A673 (cell line): Measurements from ENCODE around the gene KLHL17. TPM values are rescaled to one million over a fixed set of nuclear protein-coding genes. Genes with fewer than 3 reads are reported as not detected.

ENCODE experiments used
- BruUV-seq: library from RNA; stranded (reverse); fragments of 400-500 nt; replicated peaks from 2 replicates; lab custom pipeline; 2021; lab: Mats Ljungman, UMichigan
- CTCF ChIA-PET: fragments of 300-600 bp; sonication (Branson Sonifier 250); formaldehyde crosslinking; loops from one replicate; lab custom pipeline; 2022; ENCODE audit warnings: antibody characterized with exemption; lab: Charles Lee
- POLR2A ChIA-PET: fragments of 300-600 bp; sonication (Branson Sonifier 250); formaldehyde crosslinking; loops from one replicate; lab custom pipeline; 2022; ENCODE audit warnings: antibody characterized with exemption; ENCODE audit not compliant: low non-redundant PET; lab: Charles Lee
- DNase-seq: peaks from one replicate; pipeline ENCODE4 v3.0.0-alpha.2; 2015; ENCODE audit warnings: low spot score
- H3K27ac ChIP-seq: fragments of 200-600 bp; sonication (generic); 2 replicates; pipeline ENCODE4 v1.5.1; 2016; ENCODE audit warnings: mixed run types, low read depth, mild to moderate bottlenecking, mixed read lengths, antibody characterized with exemption, low read length; ENCODE audit not compliant: poor library complexity, severe bottlenecking
- H3K27me3 ChIP-seq: fragments of 200-600 bp; sonication (generic); replicated peaks from 2 replicates; pipeline ENCODE4 v1.6.1; 2017; ENCODE audit warnings: mixed run types, low read depth, mild to moderate bottlenecking, mixed read lengths, antibody characterized with exemption, low read length; ENCODE audit not compliant: insufficient read depth, poor library complexity
- H3K36me3 ChIP-seq: fragments of 200-600 bp; sonication (generic); 2 replicates; pipeline ENCODE4 v1.6.1; 2016; ENCODE audit warnings: mixed run types, mild to moderate bottlenecking, mixed read lengths, antibody characterized with exemption, low read length; ENCODE audit not compliant: insufficient read depth, poor library complexity, severe bottlenecking
- H3K4me1 ChIP-seq: fragments of 200-600 bp; sonication (generic); 2 replicates; pipeline ENCODE4 v1.6.1; 2017; ENCODE audit warnings: mixed run types, mild to moderate bottlenecking, mixed read lengths, antibody characterized with exemption, low read length; ENCODE audit not compliant: insufficient read depth, poor library complexity, severe bottlenecking
- H3K4me3 ChIP-seq: fragments of 200-600 bp; sonication (generic); 2 replicates; pipeline ENCODE4 v1.5.1; 2016; ENCODE audit warnings: low read depth, mixed run types, mild to moderate bottlenecking, mixed read lengths, low read length; ENCODE audit not compliant: poor library complexity, severe bottlenecking
- H3K9me3 ChIP-seq: fragments of 200-600 bp; sonication (generic); 2 replicates; pipeline ENCODE4 v1.6.1; 2016; ENCODE audit warnings: mixed run types, low read depth, mild to moderate bottlenecking, mixed read lengths, antibody characterized with exemption, low read length; ENCODE audit not compliant: poor library complexity, severe bottlenecking
- EZH2 ChIP-seq: fragments of 200-600 bp; sonication (generic); IDR thresholded peaks from 2 replicates; pipeline ENCODE4 v1.6.1; 2017; ENCODE audit warnings: borderline replicate concordance, low read depth, mild to moderate bottlenecking, mixed read lengths, antibody characterized with exemption, low read length; ENCODE audit not compliant: poor library complexity, severe bottlenecking
- intact Hi-C: fragments of 100-400 bp; cut with micrococcal nuclease; formaldehyde crosslinking; loops from one replicate; pipeline ENCODE4 v1.10.0; 2022; ENCODE audit not compliant: unreplicated experiment
- total RNA-seq: library from RNA; stranded (reverse); gene quantifications from 2 replicates; pipeline ENCODE4 v1.2.3, GENCODE V29; 2021
- TF ChIP-seq, protein P1 (sequence below): fragments of 300-800, 200-600 bp; sonication (generic); conservative IDR thresholded peaks from 2 replicates; pipeline ENCODE4 v1.5.1; 2017; ENCODE audit warnings: low read depth, mild to moderate bottlenecking, antibody characterized with exemption, low read length, moderate library complexity, mixed read lengths

The KLHL17 gene
- total RNA-seq, 1 experiment from 2014 or later = 43.3 TPM

GRCh38 chr1:967466-968343 is 7.3 kb downstream of the KLHL17 start:
- no peak for TF ChIP-seq EZH2
- TF ChIP-seq, protein P1, sequence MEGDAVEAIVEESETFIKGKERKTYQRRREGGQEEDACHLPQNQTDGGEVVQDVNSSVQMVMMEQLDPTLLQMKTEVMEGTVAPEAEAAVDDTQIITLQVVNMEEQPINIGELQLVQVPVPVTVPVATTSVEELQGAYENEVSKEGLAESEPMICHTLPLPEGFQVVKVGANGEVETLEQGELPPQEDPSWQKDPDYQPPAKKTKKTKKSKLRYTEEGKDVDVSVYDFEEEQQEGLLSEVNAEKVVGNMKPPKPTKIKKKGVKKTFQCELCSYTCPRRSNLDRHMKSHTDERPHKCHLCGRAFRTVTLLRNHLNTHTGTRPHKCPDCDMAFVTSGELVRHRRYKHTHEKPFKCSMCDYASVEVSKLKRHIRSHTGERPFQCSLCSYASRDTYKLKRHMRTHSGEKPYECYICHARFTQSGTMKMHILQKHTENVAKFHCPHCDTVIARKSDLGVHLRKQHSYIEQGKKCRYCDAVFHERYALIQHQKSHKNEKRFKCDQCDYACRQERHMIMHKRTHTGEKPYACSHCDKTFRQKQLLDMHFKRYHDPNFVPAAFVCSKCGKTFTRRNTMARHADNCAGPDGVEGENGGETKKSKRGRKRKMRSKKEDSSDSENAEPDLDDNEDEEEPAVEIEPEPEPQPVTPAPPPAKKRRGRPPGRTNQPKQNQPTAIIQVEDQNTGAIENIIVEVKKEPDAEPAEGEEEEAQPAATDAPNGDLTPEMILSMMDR = no peak
- no TSS peak for BruUV-seq
- H3K36me3 ChIP-seq = no peaks in the 10 kb centered on the region
- intact Hi-C loops = no loop called here
- CTCF ChIA-PET = no interaction called here
- H3K9me3 ChIP-seq = no peaks in the 10 kb centered on the region
- no peak overlapping the region for H3K27ac ChIP-seq
- peaks cover 25% of the 10 kb centered on the region for H3K27me3 ChIP-seq
- no peak overlapping the region for H3K4me3 ChIP-seq
- POLR2A ChIA-PET = no interaction called here
- no peak for DNase-seq
- peaks cover 8% of the 10 kb centered on the region for H3K4me1 ChIP-seq

GRCh38 chr1:969260-969855 is 9.0 kb downstream of the KLHL17 start:
- CTCF ChIA-PET = no interaction called here
- intact Hi-C loops = no loop called here
- no peak overlapping the region for H3K4me3 ChIP-seq
- no TSS peak for BruUV-seq
- no peak overlapping the region for H3K27ac ChIP-seq
- POLR2A ChIA-PET = interaction anchor here (0.6 kb wide), 1 partner anchor 93 kb away, joined by 4 read pairs; no protein-coding TSS in a partner anchor
- H3K4me1 ChIP-seq = peaks cover 8% of the 10 kb centered on the region
- TF ChIP-seq EZH2 = no peak
- TF ChIP-seq, protein P1 = no peak
- H3K36me3 ChIP-seq = no peaks in the 10 kb centered on the region
- peaks cover 25% of the 10 kb centered on the region for H3K27me3 ChIP-seq
- DNase-seq = no peak
- H3K9me3 ChIP-seq = no peaks in the 10 kb centered on the region

GRCh38 chr1:970242-970972 is 10.0 kb downstream of the KLHL17 start:
- Histone ChIP-seq H3K36me3 (no peaks in the 10 kb centered on the region), H3K27ac (no peak overlapping the region), H3K27me3 (peaks cover 25% of the 10 kb centered on the region), H3K4me3 (no peak overlapping the region), H3K4me1 (peaks cover 8% of the 10 kb centered on the region), H3K9me3 (no peaks in the 10 kb centered on the region)
- no TSS peak for BruUV-seq
- intact Hi-C loops = no loop called here
- no peak for DNase-seq
- TF ChIP-seq, protein P1 = no peak
- peak; percentile 62 for TF ChIP-seq EZH2
- ChIA-PET POLR2A (interaction anchor here (0.6 kb wide), 1 partner anchor 92 kb away, joined by 4 read pairs; no protein-coding TSS in a partner anchor), CTCF (interaction anchor here (0.5 kb wide), 1 partner anchor 50 kb away, joined by 4 read pairs; the partner anchor contains the start of gene AGRN)
